SK-N-SH treated with all-trans-retinoic acid at 6 μM for 48 hours (cell line): ENCODE data around the gene CRYBB2.

Experiments
- ATAC-seq: fragments of 200-7000 bp; cut with Tn5 transposase; 3 replicates; pipeline ENCODE4 v1.9.1; 2020; ENCODE audit warnings: mild to moderate bottlenecking, moderate library complexity
- ARNTL ChIP-seq: fragments of 450-650 bp; formaldehyde crosslinking; IDR thresholded peaks from 2 replicates; pipeline ENCODE4 v1.5.0; 2020; ENCODE audit warnings: low read depth, mild to moderate bottlenecking, moderate library complexity, borderline replicate concordance
- BACH2 ChIP-seq: fragments of 250-450 bp; sonication (Bioruptor Pico); IDR thresholded peaks from 2 replicates; pipeline ENCODE4 v1.9.0; 2021; ENCODE audit warnings: mild to moderate bottlenecking, borderline replicate concordance
- CSDC2 ChIP-seq: fragments of 250-450 bp; sonication (Bioruptor Pico); IDR thresholded peaks from 2 replicates; pipeline ENCODE4 v1.5.0; 2020; ENCODE audit warnings: mild to moderate bottlenecking, moderate library complexity
- CSRNP3 ChIP-seq: fragments of 250-450 bp; sonication (Bioruptor Pico); IDR thresholded peaks from 2 replicates; pipeline ENCODE4 v1.5.1; 2021; ENCODE audit warnings: mild to moderate bottlenecking, moderate library complexity
- ESRRG ChIP-seq: fragments of 250-450 bp; sonication (Bioruptor Pico); IDR thresholded peaks from 2 replicates; pipeline ENCODE4 v1.6.1; 2021; ENCODE audit warnings: mild to moderate bottlenecking
- GLIS3 ChIP-seq: fragments of 250-450 bp; sonication (Bioruptor Pico); IDR thresholded peaks from 2 replicates; pipeline ENCODE4 v1.5.0; 2020; ENCODE audit warnings: mild to moderate bottlenecking, moderate library complexity
- ISL1 ChIP-seq: fragments of 250-450 bp; sonication (Bioruptor Pico); IDR thresholded peaks from 2 replicates; pipeline ENCODE4 v2.1.2; 2022; ENCODE audit warnings: mild to moderate bottlenecking, moderate library complexity
- OSR1 ChIP-seq: fragments of 250-450 bp; sonication (Bioruptor Pico); IDR thresholded peaks from 2 replicates; pipeline ENCODE4 v1.8.0; 2022; ENCODE audit warnings: moderate library complexity, mild to moderate bottlenecking, inconsistent platforms
- PATZ1 ChIP-seq: fragments of 250-450 bp; sonication (Bioruptor Pico); IDR thresholded peaks from 2 replicates; pipeline ENCODE4 v1.8.0; 2020; ENCODE audit warnings: mild to moderate bottlenecking, moderate library complexity, borderline replicate concordance
- PPARA ChIP-seq: fragments of 250-450 bp; sonication (Bioruptor Pico); IDR thresholded peaks from 2 replicates; pipeline ENCODE4 v1.5.0; 2020; ENCODE audit warnings: mild to moderate bottlenecking, borderline replicate concordance
- RARB ChIP-seq: fragments of 250-450 bp; sonication (Bioruptor Pico); IDR thresholded peaks from 2 replicates; pipeline ENCODE4 v1.8.0; 2021; ENCODE audit warnings: mild to moderate bottlenecking, moderate library complexity
- SNAI2 ChIP-seq: fragments of 250-450 bp; sonication (Bioruptor Pico); IDR thresholded peaks from 2 replicates; pipeline ENCODE4 v1.5.0; 2020; ENCODE audit warnings: mild to moderate bottlenecking, moderate library complexity
- TCF4 ChIP-seq: fragments of 250-450 bp; sonication (Bioruptor Pico); IDR thresholded peaks from 2 replicates; pipeline ENCODE4 v1.8.0; 2021; ENCODE audit warnings: mild to moderate bottlenecking, moderate library complexity, borderline replicate concordance
- TOX ChIP-seq: fragments of 250-450 bp; sonication (Bioruptor Pico); IDR thresholded peaks from 2 replicates; pipeline ENCODE4 v1.8.0; 2021; ENCODE audit warnings: mild to moderate bottlenecking, moderate library complexity, borderline replicate concordance
- TSHZ2 ChIP-seq: fragments of 250-450 bp; sonication (Bioruptor Pico); IDR thresholded peaks from 2 replicates; pipeline ENCODE4 v1.5.0; 2020; ENCODE audit warnings: mild to moderate bottlenecking, moderate library complexity
- ZC3H10 ChIP-seq: fragments of 250-450 bp; sonication (Bioruptor Pico); IDR thresholded peaks from 2 replicates; pipeline ENCODE4 v1.5.1; 2021; ENCODE audit warnings: mild to moderate bottlenecking, moderate library complexity
- ZFP3 ChIP-seq: fragments of 250-450 bp; sonication (Bioruptor Pico); IDR thresholded peaks from 2 replicates; pipeline ENCODE4 v1.5.0; 2020; ENCODE audit warnings: mild to moderate bottlenecking, moderate library complexity
- ZFP30 ChIP-seq: fragments of 450-650 bp; formaldehyde crosslinking; IDR thresholded peaks from 2 replicates; pipeline ENCODE4 v1.5.0; 2022; ENCODE audit warnings: mild to moderate bottlenecking, moderate library complexity
- ZNF565 ChIP-seq: fragments of 450-650 bp; formaldehyde crosslinking; conservative IDR thresholded peaks from 2 replicates; pipeline ENCODE4 v1.5.0; 2020; ENCODE audit warnings: low read depth, mild to moderate bottlenecking, moderate library complexity
- ZNF70 ChIP-seq: fragments of 450-650 bp; formaldehyde crosslinking; IDR thresholded peaks from 2 replicates; pipeline ENCODE4 v1.5.0; 2020; ENCODE audit warnings: mild to moderate bottlenecking, moderate library complexity
- ZNF8 ChIP-seq: fragments of 450-650 bp; formaldehyde crosslinking; IDR thresholded peaks from 2 replicates; pipeline ENCODE4 v1.5.0; 2020; ENCODE audit warnings: mild to moderate bottlenecking, moderate library complexity
- TF ChIP-seq, protein P1 (sequence below): fragments of 250-450 bp; sonication (Bioruptor Pico); IDR thresholded peaks from 2 replicates; pipeline ENCODE4 v1.5.1; 2020; ENCODE audit warnings: low read depth, mild to moderate bottlenecking, moderate library complexity

CRYBB2 gene

GRCh38 chr22:25174888-25175411, 44.5 kb upstream of the CRYBB2 start:
- no peak for ATAC-seq
- TF ChIP-seq TSHZ2 (CRISPR knock-in tag) (no peak), ZNF70 (no peak), TOX (CRISPR knock-in tag) (no peak), RARB (CRISPR knock-in tag) (no peak), SNAI2 (CRISPR knock-in tag) (no peak), ISL1 (CRISPR knock-in tag) (no peak), ESRRG (CRISPR knock-in tag) (no peak), ZNF565 (CRISPR knock-in tag) (no peak), OSR1 (CRISPR knock-in tag) (no peak), BACH2 (no peak)
- TF ChIP-seq, protein P1, sequence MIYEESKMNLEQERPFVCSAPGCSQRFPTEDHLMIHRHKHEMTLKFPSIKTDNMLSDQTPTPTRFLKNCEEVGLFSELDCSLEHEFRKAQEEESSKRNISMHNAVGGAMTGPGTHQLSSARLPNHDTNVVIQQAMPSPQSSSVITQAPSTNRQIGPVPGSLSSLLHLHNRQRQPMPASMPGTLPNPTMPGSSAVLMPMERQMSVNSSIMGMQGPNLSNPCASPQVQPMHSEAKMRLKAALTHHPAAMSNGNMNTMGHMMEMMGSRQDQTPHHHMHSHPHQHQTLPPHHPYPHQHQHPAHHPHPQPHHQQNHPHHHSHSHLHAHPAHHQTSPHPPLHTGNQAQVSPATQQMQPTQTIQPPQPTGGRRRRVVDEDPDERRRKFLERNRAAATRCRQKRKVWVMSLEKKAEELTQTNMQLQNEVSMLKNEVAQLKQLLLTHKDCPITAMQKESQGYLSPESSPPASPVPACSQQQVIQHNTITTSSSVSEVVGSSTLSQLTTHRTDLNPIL, result no peak

- ATAC-seq, result no peak
- no peak for TF ChIP-seq ZNF8 (CRISPR knock-in tag)
- TF ChIP-seq GLIS3, result no peak
- TF ChIP-seq TCF4, result no peak
- TF ChIP-seq TSHZ2 (CRISPR knock-in tag), result no peak
- TF ChIP-seq PATZ1 (CRISPR knock-in tag), result no peak
- no peak for TF ChIP-seq ZFP3 (CRISPR knock-in tag)
- TF ChIP-seq ZNF565 (CRISPR knock-in tag), result no peak
- TF ChIP-seq ZFP30 (CRISPR knock-in tag), result no peak
- TF ChIP-seq, all 23 proteins: peak for 0
Measured at GRCh38 chr22:25176175-25176574, 43.3 kb upstream of the CRYBB2 start.

- no peak for ATAC-seq
- TF ChIP-seq PPARA (CRISPR knock-in tag) (no peak), GLIS3 (no peak), ZNF8 (CRISPR knock-in tag) (no peak), RARB (CRISPR knock-in tag) (no peak), TOX (CRISPR knock-in tag) (no peak), TSHZ2 (CRISPR knock-in tag) (no peak), ARNTL (CRISPR knock-in tag) (no peak), ISL1 (CRISPR knock-in tag) (no peak), OSR1 (CRISPR knock-in tag) (no peak), CSDC2 (CRISPR knock-in tag) (no peak), ESRRG (CRISPR knock-in tag) (no peak), ZC3H10 (CRISPR knock-in tag) (no peak), SNAI2 (CRISPR knock-in tag) (no peak), TCF4 (no peak), CSRNP3 (no peak)
- TF ChIP-seq, protein P1, result no peak
Measured at GRCh38 chr22:25176799-25177198, 42.6 kb upstream of the CRYBB2 start.
